Endothelial cell of umbilical vein (primary cell): ENCODE results near the gene UNC119B. TPM values are rescaled to one million over a fixed set of nuclear protein-coding genes. Genes with fewer than 3 reads are reported as not detected.

Experiments used
- BruUV-seq: library from RNA; stranded (reverse); fragments of 400-500 nt; replicated peaks from 2 replicates; lab custom pipeline; 2021; lab: Mats Ljungman, UMichigan
- CTCF ChIA-PET: fragments of 300-600, 350-600 bp; sonication (Branson Sonifier 250); formaldehyde crosslinking; loops from one replicate; lab custom pipeline; 2021; ENCODE audit warnings: antibody characterized with exemption, inconsistent platforms; lab: Charles Lee
- POLR2A ChIA-PET: fragments of 300-600, 350-600 bp; sonication (Branson Sonifier 250); formaldehyde crosslinking; loops from one replicate; lab custom pipeline; 2021; ENCODE audit warnings: antibody characterized with exemption, inconsistent platforms; lab: Charles Lee
- DNase-seq: peaks from one replicate; pipeline ENCODE4 v3.0.0-alpha.2; 2011; ENCODE audit warnings: low read depth, low spot score
- FAIRE-seq: peaks from 2 replicates; lab custom pipeline; 2011; peaks lifted over from hg19 to GRCh38; lab: Jason Lieb, UNC
- H2AFZ ChIP-seq: 2 replicates; pipeline ENCODE4 v1.6.0; 2012; ENCODE audit warnings: low read depth, low read length, control low read depth, inconsistent platforms
- H3K27ac ChIP-seq: 2 replicates; pipeline ENCODE4 v1.5.1; 2011; ENCODE audit warnings: low read depth, mild to moderate bottlenecking, control low read depth, low read length, moderate library complexity; ENCODE audit not compliant: insufficient read depth
- H3K27me3 ChIP-seq, 2 experiments: 2 replicates each; pipeline versions ENCODE4 v1.6.0 to v1.6.1; 2011; ENCODE audit warnings: low read length in 2 of 2, mixed read lengths in 1 of 2; ENCODE audit not compliant: control insufficient read depth in 2 of 2, insufficient read depth in 2 of 2
- H3K36me3 ChIP-seq, 2 experiments: 2 replicates in 1 of 2; 3 replicates in 1 of 2; pipeline ENCODE4 v1.5.1; 2011; ENCODE audit warnings: low read length in 2 of 2, mild to moderate bottlenecking in 1 of 2, moderate library complexity in 1 of 2; ENCODE audit not compliant: control insufficient read depth in 2 of 2, insufficient read depth in 2 of 2; ENCODE audit errors: extremely low read depth in 1 of 2
- H3K4me1 ChIP-seq: 3 replicates; pipeline ENCODE4 v1.5.1; 2011; ENCODE audit warnings: mild to moderate bottlenecking, low read length; ENCODE audit not compliant: control insufficient read depth, insufficient read depth; ENCODE audit errors: extremely low read depth
- H3K4me2 ChIP-seq: 2 replicates; pipeline ENCODE4 v1.6.1; 2011; ENCODE audit warnings: low read length, control low read depth, mixed read lengths; ENCODE audit not compliant: insufficient read depth
- H3K4me3 ChIP-seq, 3 experiments: fragments of 200-600 bp in 1 of 3; sonication (generic), shearing (Covaris generic) in 1 of 3; replicated peaks in 1 of 3; 2 replicates each; pipeline ENCODE4 v1.5.1; 2011 to 2016; ENCODE audit warnings: control low read depth in 3 of 3, low read length in 3 of 3, mild to moderate bottlenecking in 2 of 3, inconsistent platforms in 1 of 3, low read depth in 1 of 3, moderate library complexity in 1 of 3; ENCODE audit not compliant: insufficient read depth in 1 of 3
- H3K79me2 ChIP-seq: 2 replicates; pipeline ENCODE4 v1.6.0; 2012; ENCODE audit warnings: low read length, inconsistent platforms; ENCODE audit not compliant: control insufficient read depth, insufficient read depth
- H3K9ac ChIP-seq: replicated peaks from 2 replicates; pipeline ENCODE3; 2011; ENCODE audit warnings: low read length, control low read depth; ENCODE audit not compliant: insufficient read depth; ENCODE audit errors: extremely low read depth
- H3K9me1 ChIP-seq: replicated peaks from 3 replicates; pipeline ENCODE4 v1.6.0; 2011; ENCODE audit warnings: mild to moderate bottlenecking, low read length; ENCODE audit not compliant: control insufficient read depth, insufficient read depth; ENCODE audit errors: extremely low read depth
- H3K9me3 ChIP-seq: replicated peaks from 2 replicates; pipeline ENCODE4 v1.5.1; 2012; ENCODE audit warnings: low read length, inconsistent platforms; ENCODE audit not compliant: control insufficient read depth, insufficient read depth
- H4K20me1 ChIP-seq: replicated peaks from 2 replicates; pipeline ENCODE3; 2011; ENCODE audit warnings: mild to moderate bottlenecking, low read length; ENCODE audit not compliant: control insufficient read depth, insufficient read depth; ENCODE audit errors: extremely low read depth
- EZH2 ChIP-seq: IDR thresholded peaks from 2 replicates; pipeline ENCODE4 v1.6.1; 2012; ENCODE audit warnings: borderline replicate concordance, low read depth, mild to moderate bottlenecking, moderate library complexity, low read length, inconsistent platforms; ENCODE audit not compliant: severe bottlenecking
- FOS ChIP-seq: IDR thresholded peaks from 2 replicates; pipeline ENCODE4 v1.6.1; 2011; ENCODE audit warnings: mild to moderate bottlenecking, low read length, moderate library complexity, borderline replicate concordance; ENCODE audit not compliant: insufficient read depth
- GATA2 ChIP-seq: IDR thresholded peaks from 2 replicates; pipeline ENCODE4 v1.7.0; 2011; ENCODE audit warnings: low read depth, mild to moderate bottlenecking, moderate library complexity, mixed read lengths, low read length; ENCODE audit not compliant: insufficient read length, insufficient read depth
- JUN ChIP-seq: IDR thresholded peaks from 2 replicates; pipeline ENCODE4 v1.6.1; 2011; ENCODE audit warnings: borderline replicate concordance, low read depth; ENCODE audit not compliant: insufficient read length, insufficient read depth
- MYC ChIP-seq: IDR thresholded peaks from one replicate; pipeline ENCODE4 v1.6.1; 2011; ENCODE audit warnings: mild to moderate bottlenecking, low read depth, low read length
- POLR2A ChIP-seq: IDR thresholded peaks from 2 replicates; pipeline ENCODE4 v1.6.1; 2012; ENCODE audit warnings: low read depth, mild to moderate bottlenecking, control low read depth, low read length
- dilution Hi-C: fragments of 300-500 bp; cut with MboI; formaldehyde crosslinking; loops from one replicate; pipeline ENCODE4 v1.15.0; 2019; ENCODE audit warnings: low sequenced_read_pairs; ENCODE audit not compliant: extremely low pct_ligation_motif_present
- intact Hi-C: fragments of 100-400 bp; cut with micrococcal nuclease; formaldehyde crosslinking; loops from one replicate; pipeline ENCODE4 v1.10.0; 2022
- polyA plus RNA-seq, 4 experiments: library from polyadenylated mRNA; depleted of rRNA in 3 of 4; stranded (reverse) in 3 of 4; unstranded in 1 of 4; fragments of >200 nt; gene quantifications; 2 replicates each; pipeline versions ENCODE4 v1.2.1 to v1.2.3, GENCODE V29; 2011 to 2012; ENCODE audit warnings: missing spikeins in 1 of 4
- total RNA-seq: library from RNA; stranded (reverse); gene quantifications from 2 replicates; pipeline ENCODE4 v1.2.3, GENCODE V29; 2021
- TF ChIP-seq, protein P1 (sequence below), 2 donors: IDR thresholded peaks; 1 replicate in 1 of 2; 2 replicates in 1 of 2; pipeline ENCODE4 v1.5.1; 2011; ENCODE audit warnings: low read length in 2 of 2, mild to moderate bottlenecking in 2 of 2, moderate library complexity in 2 of 2, control low read depth in 1 of 2, inconsistent platforms in 1 of 2, low read depth in 1 of 2; ENCODE audit not compliant: insufficient read depth in 1 of 2; ENCODE audit errors: extremely low read depth in 1 of 2
- TF ChIP-seq, protein P2 (sequence below): IDR thresholded peaks from 2 replicates; pipeline ENCODE4 v1.6.1; 2011; ENCODE audit not compliant: insufficient read depth, insufficient read length

Gene UNC119B
- total and polyA plus RNA-seq, 2 donors (not counting 3 experiments of a cell fraction or from before 2014, with no cell fraction given) = 23.1 to 33.7 TPM

DNA sequence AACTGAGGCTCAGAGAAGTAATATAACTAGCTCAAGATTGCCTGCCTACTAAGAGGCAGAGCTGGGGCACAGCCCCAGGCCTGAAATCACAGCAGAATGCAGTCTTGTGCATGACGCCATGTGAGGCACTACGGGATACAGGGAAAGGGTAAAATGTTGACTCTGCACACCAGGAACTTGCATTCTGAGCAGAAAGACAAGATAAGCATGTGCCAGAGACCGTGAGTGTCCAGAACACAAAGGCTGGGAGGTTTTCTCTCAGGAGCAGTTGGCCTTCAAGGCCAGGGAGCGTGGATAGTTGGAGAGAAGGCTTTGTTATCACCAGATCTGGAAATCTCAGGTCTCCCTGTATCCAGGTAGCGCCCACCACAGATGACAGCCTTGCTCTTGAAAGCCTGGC, 46.5 kb upstream of the UNC119B start:
- FAIRE-seq (no peak), DNase-seq (no peak)
- Histone ChIP-seq H3K79me2 (no peaks in the 10 kb centered on the region), H3K36me3 (no peaks in the 10 kb centered on the region), H3K4me1 (no peaks in the 10 kb centered on the region), H3K4me3 (no peak overlapping the region), H3K27ac (no peak overlapping the region), H3K9ac (no peak overlapping the region), H3K4me2 (no peak overlapping the region), H3K9me1 (no peaks in the 10 kb centered on the region), H4K20me1 (no peaks in the 10 kb centered on the region), H3K27me3 (peaks cover 2 to 5% of the 10 kb centered on the region in 2 experiments), H2AFZ (no peak overlapping the region), H3K9me3 (no peaks in the 10 kb centered on the region)
- TF ChIP-seq FOS (no peak), GATA2 (no peak), EZH2 (no peak), POLR2A (no peak), MYC (no peak), JUN (no peak)
- TF ChIP-seq, protein P1, sequence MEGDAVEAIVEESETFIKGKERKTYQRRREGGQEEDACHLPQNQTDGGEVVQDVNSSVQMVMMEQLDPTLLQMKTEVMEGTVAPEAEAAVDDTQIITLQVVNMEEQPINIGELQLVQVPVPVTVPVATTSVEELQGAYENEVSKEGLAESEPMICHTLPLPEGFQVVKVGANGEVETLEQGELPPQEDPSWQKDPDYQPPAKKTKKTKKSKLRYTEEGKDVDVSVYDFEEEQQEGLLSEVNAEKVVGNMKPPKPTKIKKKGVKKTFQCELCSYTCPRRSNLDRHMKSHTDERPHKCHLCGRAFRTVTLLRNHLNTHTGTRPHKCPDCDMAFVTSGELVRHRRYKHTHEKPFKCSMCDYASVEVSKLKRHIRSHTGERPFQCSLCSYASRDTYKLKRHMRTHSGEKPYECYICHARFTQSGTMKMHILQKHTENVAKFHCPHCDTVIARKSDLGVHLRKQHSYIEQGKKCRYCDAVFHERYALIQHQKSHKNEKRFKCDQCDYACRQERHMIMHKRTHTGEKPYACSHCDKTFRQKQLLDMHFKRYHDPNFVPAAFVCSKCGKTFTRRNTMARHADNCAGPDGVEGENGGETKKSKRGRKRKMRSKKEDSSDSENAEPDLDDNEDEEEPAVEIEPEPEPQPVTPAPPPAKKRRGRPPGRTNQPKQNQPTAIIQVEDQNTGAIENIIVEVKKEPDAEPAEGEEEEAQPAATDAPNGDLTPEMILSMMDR (IDR thresholded peaks at IDR 0.05; ENCODE audit: extremely low read depth in 1 of 2, insufficient read depth in 1 of 2, low read depth in 1 of 2, low read length in 2 of 2) = no peak
- TF ChIP-seq, protein P2, sequence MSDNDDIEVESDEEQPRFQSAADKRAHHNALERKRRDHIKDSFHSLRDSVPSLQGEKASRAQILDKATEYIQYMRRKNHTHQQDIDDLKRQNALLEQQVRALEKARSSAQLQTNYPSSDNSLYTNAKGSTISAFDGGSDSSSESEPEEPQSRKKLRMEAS = no peak
- BruUV-seq = no TSS peak
- ChIA-PET POLR2A (no interaction called here), CTCF (interaction anchor here (1.8 to 3.4 kb wide), 2 partner anchors 15 to 17 kb away, joined by 8 to 24 read pairs; no protein-coding TSS in a partner anchor)
- intact Hi-C loops = no loop called here
- dilution Hi-C loops = no loop called here
